GM12878 (cell line): ENCODE measurements around the gene RABL6. TPM values are rescaled to one million over a fixed set of nuclear protein-coding genes. Genes with fewer than 3 reads are reported as not detected.

Experiments used
- ATAC-seq: fragments of 200-7000 bp; cut with Tn5 transposase; 3 replicates; pipeline ENCODE4 v1.9.1; 2020; ENCODE audit warnings: mild to moderate bottlenecking, moderate library complexity
- BruUV-seq: library from RNA; stranded (reverse); fragments of 400-500 nt; replicated peaks from 2 replicates; lab custom pipeline; 2021; lab: Mats Ljungman, UMichigan
- CTCF ChIA-PET: fragments of 300-600 bp; sonication (Branson Sonifier 250); formaldehyde crosslinking; extraction: SDS; loops from one replicate; lab custom pipeline; 2021; ENCODE audit warnings: inconsistent platforms; lab: Yijun Ruan, JAX
- POLR2A ChIA-PET: fragments of 350-600 bp; formaldehyde crosslinking; extraction: SDS; loops from one replicate; lab custom pipeline; 2021; ENCODE audit warnings: inconsistent platforms; lab: Charles Lee
- RAD21 ChIA-PET: fragments of 300-600 bp; sonication (Branson Sonifier 250); formaldehyde crosslinking; loops from one replicate; lab custom pipeline; 2023; ENCODE audit warnings: antibody characterized with exemption; ENCODE audit not compliant: unreplicated experiment; lab: Charles Lee
- SMC1A ChIA-PET: fragments of 300-600 bp; sonication (Branson Sonifier 250); formaldehyde crosslinking; loops from one replicate; lab custom pipeline; 2023; ENCODE audit not compliant: unreplicated experiment, uncharacterized antibody; lab: Charles Lee
- DNase-seq: peaks from one replicate; pipeline ENCODE4 v3.0.0-alpha.2; 2011; ENCODE audit warnings: low read depth, low spot score
- FAIRE-seq: peaks from 3 replicates; lab custom pipeline; 2011; peaks lifted over from hg19 to GRCh38; lab: Jason Lieb, UNC
- H2AFZ ChIP-seq: 2 replicates; pipeline ENCODE4 v1.6.0; 2011; ENCODE audit warnings: low read depth, low read length, control low read depth; ENCODE audit not compliant: control insufficient read depth
- H3K27ac ChIP-seq: 2 replicates; pipeline ENCODE4 v1.5.1; 2011; ENCODE audit warnings: control low read depth; ENCODE audit not compliant: control insufficient read depth, insufficient read depth
- H3K27me3 ChIP-seq, 2 experiments: replicated peaks in 1 of 2; 2 replicates each; pipeline versions ENCODE4 v1.6.0 to v1.6.1; 2011; ENCODE audit warnings: low read length in 1 of 2; ENCODE audit not compliant: control insufficient read depth in 2 of 2, insufficient read depth in 2 of 2
- H3K36me3 ChIP-seq, 2 experiments: 2 replicates each; pipeline ENCODE4 v1.5.1; 2011; ENCODE audit warnings: low read length in 1 of 2; ENCODE audit not compliant: control insufficient read depth in 2 of 2, insufficient read depth in 2 of 2
- H3K4me1 ChIP-seq: 2 replicates; pipeline ENCODE4 v1.6.1; 2011; ENCODE audit warnings: mild to moderate bottlenecking, low read length, moderate library complexity, mixed read lengths; ENCODE audit not compliant: control insufficient read depth, insufficient read depth
- H3K4me2 ChIP-seq: 2 replicates; pipeline ENCODE4 v1.6.0; 2011; ENCODE audit warnings: control low read depth; ENCODE audit not compliant: control insufficient read depth, insufficient read depth
- H3K4me3 ChIP-seq: fragments of 200-600 bp; sonication (generic); 2 replicates; pipeline ENCODE4 v1.5.1; 2016
- H3K79me2 ChIP-seq: 2 replicates; pipeline ENCODE4 v1.6.0; 2011; ENCODE audit warnings: low read length; ENCODE audit not compliant: control insufficient read depth, insufficient read depth
- H3K9ac ChIP-seq: 2 replicates; pipeline ENCODE4 v1.8.0; 2011; ENCODE audit warnings: low read length, control low read depth, mixed read lengths; ENCODE audit not compliant: control insufficient read depth, insufficient read depth
- H3K9me3 ChIP-seq: replicated peaks from 3 replicates; pipeline ENCODE4 v1.5.1; 2011; ENCODE audit warnings: mild to moderate bottlenecking, low read length; ENCODE audit not compliant: control insufficient read depth, insufficient read depth
- H4K20me1 ChIP-seq: 2 replicates; pipeline ENCODE4 v1.6.0; 2011; ENCODE audit not compliant: control insufficient read depth, insufficient read depth
- BMI1 ChIP-seq: fragments of 450-650 bp; IDR thresholded peaks from 2 replicates; pipeline ENCODE4 v1.6.1; 2016; ENCODE audit warnings: mild to moderate bottlenecking, moderate library complexity, borderline replicate concordance
- CHD2 ChIP-seq: IDR thresholded peaks from 2 replicates; pipeline ENCODE4 v1.6.1; 2011; ENCODE audit warnings: low read depth, low read length, improper control_type of control experiment, borderline replicate concordance
- E2F4 ChIP-seq: IDR thresholded peaks from 2 replicates; pipeline ENCODE4 v1.6.1; 2012; ENCODE audit warnings: low read depth, low read length, improper control_type of control experiment
- HSF1 ChIP-seq: fragments of 150-350 bp; IDR thresholded peaks from 2 replicates; pipeline ENCODE4 v1.6.1; 2014; ENCODE audit warnings: mild to moderate bottlenecking, low read depth, low read length
- MEF2A ChIP-seq: IDR thresholded peaks from 2 replicates; pipeline ENCODE4 v1.6.1; 2011; ENCODE audit warnings: low read depth, mild to moderate bottlenecking, low read length, moderate library complexity; ENCODE audit not compliant: insufficient read depth
- NR2C1 ChIP-seq: fragments of 450-650 bp; IDR thresholded peaks from 2 replicates; pipeline ENCODE4 v1.6.1; 2017; ENCODE audit warnings: antibody characterized with exemption, mild to moderate bottlenecking, moderate library complexity
- PRDM15 ChIP-seq: fragments of 450-650 bp; formaldehyde crosslinking; IDR thresholded peaks from 2 replicates; pipeline ENCODE4 v1.4.0; 2020; ENCODE audit warnings: mild to moderate bottlenecking, moderate library complexity
- RB1 ChIP-seq: fragments of 450-650 bp; formaldehyde crosslinking; IDR thresholded peaks from 2 replicates; pipeline ENCODE4 v1.6.1; 2017; ENCODE audit warnings: mild to moderate bottlenecking, borderline replicate concordance
- RCOR1 ChIP-seq: conservative IDR thresholded peaks from 2 replicates; pipeline ENCODE4 v1.6.1; 2012; ENCODE audit warnings: low read depth, low read length, improper control_type of control experiment
- STAT1 ChIP-seq: fragments of 450-650 bp; conservative IDR thresholded peaks from 2 replicates; pipeline ENCODE4 v1.6.1; 2014; ENCODE audit warnings: antibody characterized with exemption, mild to moderate bottlenecking
- STAT3 ChIP-seq: IDR thresholded peaks from 2 replicates; pipeline ENCODE4 v1.6.1; 2011; ENCODE audit warnings: low read depth, low read length, improper control_type of control experiment
- ZBED1 ChIP-seq: IDR thresholded peaks from 2 replicates; pipeline ENCODE4 v1.6.1; 2016; ENCODE audit warnings: borderline replicate concordance
- ZNF687 ChIP-seq: fragments of 450-650 bp; IDR thresholded peaks from 2 replicates; pipeline ENCODE4 v1.6.1; 2017; ENCODE audit warnings: mild to moderate bottlenecking, moderate library complexity
- WGBS: methylation state at CpG from one replicate; pipeline ENCODE4 v1.1.6; 2016; ENCODE audit warnings: low lambda C conversion rate; ENCODE audit not compliant: insufficient replicate concordance, insufficient coverage; ENCODE audit errors: missing lambda C conversion rate; 5-methylcytosine and 5-hydroxymethylcytosine counted together
- in situ Hi-C: fragments of 300-500 bp; cut with MboI; formaldehyde crosslinking; loops from 9 replicates; pipeline ENCODE4 v1.14.3; 2018; ENCODE audit warnings: mixed read lengths
- intact Hi-C: fragments of 100-400 bp; cut with micrococcal nuclease; formaldehyde crosslinking; loops from one replicate; pipeline ENCODE4 v1.14.2; 2022; ENCODE audit not compliant: unreplicated experiment
- polyA plus RNA-seq, 11 experiments: library from polyadenylated mRNA; depleted of rRNA in 4 of 11; unstranded in 6 of 11; stranded (reverse) in 5 of 11; fragments of >200 nt; fragmentation: Nextera tagmentation in 4 of 11; fragmentation: Illumina TruSeq in 1 of 11; extraction: Ambion mirVana in 4 of 11; extraction: Trizol in 1 of 11; gene quantifications; 1 replicate in 1 of 11; 2 replicates in 10 of 11; pipeline versions ENCODE4 v1.2.1 to v1.2.3, GENCODE V29; 2011 to 2016; ENCODE audit warnings: inconsistent platforms in 2 of 11, missing spikeins in 2 of 11, low read depth in 1 of 11
- total RNA-seq, 4 experiments: library from RNA; depleted of rRNA in 3 of 4; stranded (reverse); fragments of >200 nt in 3 of 4; fragmentation: Illumina TruSeq in 1 of 4; extraction: Trizol in 1 of 4; gene quantifications; 2 replicates each; pipeline versions ENCODE4 v1.2.1 to v1.2.3, GENCODE V29; 2013 to 2021

The RABL6 gene
- total and polyA plus RNA-seq, 10 of the 15 experiments (the other 5 are each of a cell fraction or from before 2014, with no cell fraction given), result 1.4 to 134 (median 42.7) TPM

GRCh38 chr9:136804509-136805206, 3.1 kb upstream of the RABL6 start:
- H3K36me3 ChIP-seq, result no peaks in the 10 kb centered on the region; a peak in 1 of 4 replicates
- H3K27ac ChIP-seq, result no peak overlapping the region
- ChIA-PET CTCF (interaction anchor here (3.2 to 4.4 kb wide), 2 partner anchors 12 to 230 kb away, joined by 13 to 15 read pairs; no protein-coding TSS in a partner anchor), RAD21 (no interaction called here), POLR2A (interaction anchor here (1.1 kb wide), 1 partner anchor 13 kb away, joined by 4 read pairs; no protein-coding TSS in a partner anchor), SMC1A (no interaction called here)
- H3K9me3 ChIP-seq, result no peaks in the 10 kb centered on the region
- no peak for FAIRE-seq
- H3K4me3 ChIP-seq, result no peak overlapping the region
- H3K79me2 ChIP-seq, result peaks cover 21% of the 10 kb centered on the region
- intact Hi-C loops (loop anchor here (10.0 kb wide), 1 partner anchor 80 kb away; the partner anchor contains the start of gene TRAF2), in situ Hi-C loops (no loop called here)
- BruUV-seq, result no TSS peak
- no peak overlapping the region for H3K4me2 ChIP-seq
- WGBS, result 94% methylated on average over 20 of the region's 20 CpGs
- no peak overlapping the region for H2AFZ ChIP-seq
- DNase-seq, result no peak
- no peaks in the 10 kb centered on the region for H3K27me3 ChIP-seq
- peaks cover 14% of the 10 kb centered on the region for H3K4me1 ChIP-seq
- H4K20me1 ChIP-seq, result no peaks in the 10 kb centered on the region
- no peak overlapping the region for H3K9ac ChIP-seq
- no peak for ATAC-seq
- no peak for TF ChIP-seq ZBED1
- no peak for TF ChIP-seq HSF1
- TF ChIP-seq PRDM15 (CRISPR knock-in tag), result no peak
- TF ChIP-seq STAT1, result no peak
- no peak for TF ChIP-seq BMI1
- TF ChIP-seq RCOR1, result no peak
- TF ChIP-seq MEF2A, result no peak
- TF ChIP-seq ZNF687, result no peak
- TF ChIP-seq CHD2, result no peak
- no peak for TF ChIP-seq NR2C1
- TF ChIP-seq RB1, result no peak
- TF ChIP-seq E2F4, result no peak
- no peak for TF ChIP-seq STAT3
